ENCODE measurements around the gene QRICH2.
"Not testable (repeated sequence)": the region's sequence is repeated elsewhere in the genome, so short reads cannot be mapped to it uniquely, and the experiment has no call there.

Gene QRICH2

DNA sequence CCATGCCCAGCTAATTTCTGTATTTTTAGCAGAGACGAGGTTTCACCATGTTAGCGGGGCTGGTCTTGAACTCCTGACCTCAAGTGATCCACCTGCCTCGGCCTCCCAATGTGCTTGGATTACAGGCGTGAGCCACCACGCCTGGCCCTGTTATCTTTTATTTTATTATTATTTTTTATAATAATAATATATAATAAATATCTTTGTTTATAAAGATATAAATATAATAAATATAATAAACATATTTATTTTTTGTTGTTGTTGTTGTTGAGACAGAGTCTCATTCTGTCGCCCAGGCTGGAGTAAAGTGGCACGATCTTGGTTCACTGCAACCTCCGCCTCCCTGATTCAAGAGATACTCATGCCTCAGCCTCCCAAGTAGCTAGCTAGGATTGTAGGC, 60.8 kb downstream of the QRICH2 start:
- DNase-seq (ENCODE audit: low spot score) = no peak

DNA sequence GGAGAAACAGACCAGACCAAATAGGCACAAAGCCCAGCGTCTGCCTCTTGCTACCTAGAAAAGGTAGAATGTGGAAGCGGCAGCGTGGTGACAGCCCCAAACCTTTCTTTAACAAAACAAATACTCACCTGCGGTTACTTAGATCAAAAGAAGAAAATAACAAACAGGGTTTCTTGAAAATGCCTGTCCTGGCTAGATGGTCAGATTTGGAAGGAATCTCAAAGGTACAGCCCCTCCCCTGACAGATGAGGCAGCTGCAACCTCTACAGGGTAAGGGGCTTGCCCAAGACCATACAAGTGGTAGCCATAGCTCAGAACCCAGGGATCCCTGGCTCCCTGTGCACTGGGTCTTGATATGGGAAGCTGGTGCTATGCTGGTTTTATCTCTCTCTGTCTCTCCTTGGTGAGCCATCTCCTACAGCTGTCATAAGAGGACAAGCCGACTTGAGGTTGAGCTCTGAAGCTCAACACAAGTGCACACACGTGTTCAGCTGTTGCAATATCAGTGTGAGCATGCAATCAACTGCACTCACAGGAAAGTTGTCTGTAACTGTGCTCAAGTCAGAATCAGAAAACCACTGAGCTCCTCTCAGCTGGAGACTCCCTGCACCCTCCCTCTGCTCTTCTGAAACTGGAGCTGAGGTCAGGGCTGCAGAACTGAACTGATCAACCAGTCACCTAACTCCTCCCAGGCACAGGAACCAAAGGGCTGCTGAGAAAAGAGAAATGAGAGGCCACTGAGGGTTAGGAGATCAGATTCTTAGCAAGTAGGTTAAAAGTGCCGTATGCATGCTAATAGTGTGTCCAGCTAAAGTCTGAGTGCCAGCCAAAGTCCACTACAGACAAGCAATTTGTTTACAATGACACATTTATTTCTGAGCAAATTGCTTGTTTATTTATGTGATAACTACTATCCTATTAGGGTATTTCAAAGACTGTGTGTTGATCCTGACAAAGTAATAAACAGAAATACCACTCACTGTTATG, 61.7 kb downstream of the QRICH2 start:
- no peak for DNase-seq (ENCODE audit: low spot score)

DNA sequence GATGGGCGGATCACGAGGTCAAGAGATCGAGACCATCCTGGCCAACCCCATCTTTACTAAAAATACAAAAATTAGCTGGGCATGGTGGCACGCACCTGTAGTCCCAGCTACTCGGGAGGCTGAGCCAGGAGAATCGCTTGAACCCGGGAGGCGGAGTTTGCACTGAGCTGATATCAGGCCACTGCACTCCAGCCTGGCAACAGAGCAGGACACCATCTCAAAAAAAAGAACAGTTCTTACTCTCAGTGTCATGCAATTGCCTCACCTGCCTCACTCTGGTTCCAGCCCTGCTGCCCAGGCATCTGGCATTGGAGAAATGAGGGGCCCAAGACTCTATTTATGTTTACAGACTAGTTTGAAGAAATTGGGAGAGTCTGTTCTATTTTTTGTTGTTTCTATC, 63.4 kb downstream of the QRICH2 start:
- DNase-seq (ENCODE audit: low spot score) = not testable (repeated sequence)

DNA sequence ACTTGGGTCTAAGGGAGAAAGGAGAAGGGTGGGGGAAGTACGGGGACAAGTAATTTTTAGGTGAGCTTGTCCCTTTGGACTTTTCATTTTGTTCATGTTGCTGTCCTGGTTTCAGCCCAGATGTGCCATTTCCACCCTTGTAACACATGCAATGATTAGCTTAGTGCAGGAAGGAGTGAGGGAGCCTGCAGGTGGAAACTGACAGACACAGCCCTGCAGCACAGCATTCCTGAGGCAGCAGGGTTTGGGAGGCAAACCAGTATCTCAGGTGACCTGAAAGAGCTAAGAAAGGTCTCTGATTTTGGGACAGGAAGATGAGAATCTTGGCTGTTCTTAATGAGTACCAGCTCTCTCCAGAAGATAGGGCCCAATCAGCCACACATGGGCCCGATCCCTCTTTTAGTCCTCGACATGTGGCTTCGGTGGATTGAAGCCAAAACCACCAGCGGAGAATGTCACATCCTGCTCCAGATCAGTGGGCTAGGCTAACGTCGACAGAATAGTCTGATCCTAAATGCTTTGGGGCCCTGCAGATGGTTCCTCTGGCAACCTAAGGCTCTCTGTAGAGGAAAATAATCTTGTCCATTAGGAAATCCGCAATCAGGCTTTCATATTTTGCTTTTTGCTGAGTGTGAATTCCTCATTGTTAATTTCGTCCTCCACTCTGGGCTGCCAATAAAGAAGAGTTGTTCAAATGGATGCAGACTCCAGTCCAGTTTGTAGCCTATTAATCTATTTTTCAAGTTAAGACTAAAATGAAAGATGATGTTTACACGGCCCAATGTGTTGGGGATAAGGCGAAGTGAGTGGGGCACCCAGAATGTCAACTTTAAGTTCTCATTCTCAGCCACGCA, 64.0 kb downstream of the QRICH2 start:
- DNase-seq (ENCODE audit: low spot score) = no peak

DNA sequence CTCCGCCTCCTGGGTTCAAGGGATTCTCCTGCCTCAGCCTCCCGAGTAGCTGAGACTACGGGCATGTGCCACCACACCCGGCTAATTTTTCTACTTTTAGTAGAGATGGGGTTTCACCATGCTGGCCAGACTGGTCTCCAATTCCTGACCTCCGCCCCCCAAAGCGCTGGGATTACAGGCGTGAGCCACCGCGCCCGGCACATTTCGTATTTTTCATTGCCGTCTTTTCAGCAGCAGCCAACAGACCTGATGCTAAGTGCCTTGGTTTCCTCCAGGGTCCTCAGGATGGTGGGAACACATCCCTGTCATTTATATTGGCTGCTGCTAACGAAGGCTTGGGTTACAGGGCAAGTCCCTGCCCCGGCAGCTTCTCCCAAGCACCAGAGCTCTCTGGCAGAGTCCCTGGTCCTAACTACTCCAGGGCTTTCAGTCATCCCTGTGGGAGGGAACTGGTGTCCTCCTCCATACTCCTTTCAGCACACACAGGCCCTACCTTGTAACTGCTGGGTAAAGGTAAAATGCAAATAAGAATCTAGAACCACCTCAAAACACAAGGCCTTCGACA, 66.3 kb downstream of the QRICH2 start:
- no peak for DNase-seq (ENCODE audit: low spot score)

DNA sequence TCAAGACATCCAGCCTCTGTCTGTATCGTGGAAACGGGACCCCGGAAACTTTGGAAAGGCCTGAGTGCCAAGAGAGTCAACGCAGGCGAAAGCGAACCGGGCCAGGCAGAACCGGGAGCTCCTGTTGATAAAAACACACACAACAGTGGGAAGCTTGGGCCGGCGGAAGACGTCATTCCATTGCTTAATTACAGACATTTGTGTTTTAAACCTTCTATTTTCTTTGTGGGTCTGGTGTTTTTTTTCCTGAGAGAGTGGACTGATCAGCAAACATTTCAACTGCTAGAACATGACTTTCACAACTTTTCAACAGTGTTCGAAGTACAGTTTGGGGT, 66.9 kb downstream of the QRICH2 start:
- DNase-seq (ENCODE audit: low spot score) = no peak

DNA sequence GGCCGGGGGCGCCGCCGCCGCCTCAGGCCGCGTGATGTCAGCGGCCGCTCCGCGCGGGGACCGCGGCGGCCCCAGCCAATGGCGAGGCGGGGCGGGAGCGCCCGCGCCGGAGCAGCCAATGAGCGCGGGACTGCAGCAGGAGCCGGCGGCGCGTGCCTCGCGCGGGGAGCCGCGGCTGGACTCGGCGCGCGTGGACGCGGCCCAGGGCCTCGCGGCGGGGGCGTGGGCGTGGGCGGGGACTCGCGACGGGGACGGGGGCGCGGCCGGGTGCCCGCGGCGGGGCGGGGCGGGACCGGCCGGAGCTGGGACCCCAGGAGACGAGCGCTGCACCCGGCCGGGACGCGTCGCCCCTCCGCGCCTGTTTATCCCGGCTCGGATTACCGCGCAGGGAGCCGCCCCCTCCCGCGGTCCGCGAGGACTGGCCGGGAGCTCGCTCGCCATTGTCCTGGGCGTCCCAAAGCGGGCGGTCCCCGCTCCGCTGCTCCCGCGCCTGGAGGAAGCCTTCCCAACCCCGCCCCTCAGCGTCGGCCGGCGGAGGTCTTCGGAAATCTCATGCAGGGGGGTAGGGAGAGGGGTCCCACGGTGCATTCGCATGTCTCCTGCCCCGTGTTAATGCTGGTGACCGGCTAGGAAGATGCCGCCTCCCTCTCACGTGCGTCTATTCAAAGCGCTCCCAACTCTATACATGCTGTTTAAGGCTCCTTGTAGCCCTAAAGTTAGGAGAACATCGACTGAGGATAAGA, 67.4 kb downstream of the QRICH2 start, which contains the start of gene RNF157:
RNF157 (minus strand) TSS at position 33 of the 743 bp plus-strand sequence. CDS start 253 bp downstream, outside the sequence.
- peak; percentile 76 for DNase-seq (ENCODE audit: low spot score)

DNA sequence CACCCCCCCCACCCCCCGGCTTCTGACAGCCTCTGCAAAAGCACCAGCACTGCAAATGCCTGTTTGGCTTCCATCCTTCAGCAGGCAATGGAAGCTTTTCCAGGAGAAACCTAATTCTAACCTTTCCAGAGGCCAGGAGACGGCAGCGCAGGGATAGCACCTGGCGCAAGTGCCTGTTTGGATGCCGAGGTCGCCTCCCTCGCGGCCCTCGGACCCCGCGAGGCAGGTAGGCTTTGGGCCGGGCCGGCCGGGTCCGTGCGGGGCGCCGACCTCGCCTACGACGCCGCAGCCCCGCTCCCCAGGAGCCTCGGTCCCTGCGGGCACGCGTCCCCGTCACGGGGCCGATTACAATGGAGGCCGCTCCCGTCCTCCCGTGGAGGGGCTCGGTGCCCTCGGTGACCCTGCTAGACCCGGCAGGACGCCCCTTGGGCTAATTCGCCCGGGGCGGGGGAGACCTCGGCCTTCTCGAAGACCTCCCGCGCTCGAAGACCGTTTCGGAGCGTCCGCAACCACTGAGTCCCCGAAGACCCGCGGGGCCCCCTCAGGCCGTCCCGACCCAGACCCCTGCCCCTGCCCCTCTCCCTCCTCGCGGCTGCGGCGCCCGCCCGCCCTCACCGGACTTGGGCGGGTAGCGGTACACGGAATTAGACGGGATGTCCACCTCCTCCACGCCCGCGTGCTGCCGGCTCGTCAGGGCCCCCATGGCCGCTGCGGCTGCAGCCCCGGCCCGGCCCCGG, 68.4 kb downstream of the QRICH2 start:
- DNase-seq (ENCODE audit: low spot score) = no peak

DNA sequence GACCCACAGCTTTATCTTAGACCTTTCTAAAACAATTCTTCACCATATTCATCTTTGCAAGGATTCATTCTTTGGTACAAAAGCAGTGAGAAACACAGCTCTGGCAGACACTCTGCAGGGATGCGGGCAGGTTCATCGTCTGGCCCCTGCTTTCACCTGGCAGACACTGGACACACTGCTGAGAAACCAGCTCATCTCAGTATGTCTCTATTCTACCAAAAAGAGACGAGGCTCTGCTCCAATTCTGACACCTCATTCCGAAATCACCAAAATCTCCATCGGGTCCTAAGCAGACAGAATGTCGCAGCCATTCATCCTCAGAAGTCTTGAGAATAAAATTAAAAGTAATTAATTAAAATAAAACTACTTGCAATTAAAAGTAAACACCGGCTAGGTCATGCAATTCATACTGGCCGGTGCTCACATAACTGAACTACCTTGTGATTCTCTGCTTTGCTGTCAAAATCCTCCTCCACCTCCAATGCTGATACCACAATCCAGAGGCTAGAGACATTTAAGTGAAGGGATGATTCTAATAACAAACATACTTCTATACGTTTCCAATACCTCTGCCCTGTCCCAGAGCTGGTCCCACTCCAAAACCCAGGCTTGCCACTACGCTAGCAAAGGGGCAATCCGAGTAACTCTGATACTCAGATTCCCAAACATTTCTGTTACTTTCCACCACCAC, 69.1 kb downstream of the QRICH2 start:
- DNase-seq (ENCODE audit: low spot score) = no peak

DNA sequence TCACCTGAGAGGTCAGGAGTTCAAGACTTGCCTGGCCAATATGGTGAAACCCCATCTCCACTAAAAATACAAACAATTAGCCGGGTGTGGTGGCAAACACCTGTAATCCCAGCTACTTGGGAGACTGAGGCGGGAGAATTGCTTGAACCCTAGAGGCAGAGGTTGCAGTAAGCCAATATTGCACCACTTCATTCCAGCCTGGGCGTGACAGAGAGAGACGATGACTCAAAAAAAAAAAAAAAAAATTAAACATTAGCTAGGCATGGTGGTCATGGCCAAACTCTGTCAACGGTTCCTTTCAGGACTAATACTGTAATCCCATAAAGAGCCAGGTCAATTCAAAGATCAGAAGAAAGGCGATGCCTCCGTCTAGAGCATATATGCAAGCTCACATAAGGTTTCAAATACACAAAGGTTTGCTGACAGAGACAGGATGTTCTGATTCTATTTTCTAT, 70.2 kb downstream of the QRICH2 start:
- DNase-seq (ENCODE audit: low spot score) = no peak

DNA sequence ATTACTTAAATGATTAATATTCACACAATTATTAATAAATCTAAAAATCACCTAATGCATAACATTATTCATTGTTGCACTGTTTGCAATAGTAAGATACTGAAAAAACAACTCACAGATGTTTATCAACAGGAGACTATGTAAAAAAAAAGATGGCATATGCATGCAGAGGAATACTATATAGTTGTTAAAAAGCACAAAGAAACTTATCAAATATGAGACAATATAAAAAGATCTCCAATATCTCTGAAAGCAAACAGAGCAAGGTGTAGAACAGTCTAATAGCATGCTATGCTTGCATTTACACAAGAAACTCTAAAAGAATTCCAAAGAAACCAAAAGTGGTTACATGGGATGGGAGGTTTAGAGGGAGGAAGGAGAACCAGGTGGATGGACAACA, 71.5 kb downstream of the QRICH2 start:
- DNase-seq (ENCODE audit: low spot score) = no peak

DNA sequence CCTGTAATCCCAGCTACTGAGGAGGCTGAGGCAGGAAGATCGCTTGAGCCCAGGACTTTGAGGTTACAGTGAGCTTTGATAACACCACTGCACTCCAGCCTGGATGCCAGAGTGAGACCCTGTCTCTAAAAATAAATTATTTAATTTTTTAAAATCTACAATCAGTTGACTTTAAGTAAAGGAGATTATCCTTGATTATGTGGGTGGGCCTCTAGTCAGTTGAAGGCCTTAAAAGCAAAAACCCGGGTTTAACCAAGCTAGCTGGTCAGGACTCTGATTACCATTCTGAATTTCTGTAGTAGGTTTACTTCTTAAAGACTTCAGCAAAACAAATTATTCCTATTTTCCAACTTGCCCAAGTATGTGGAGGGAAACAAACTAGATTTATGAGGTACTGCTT, 72.2 kb downstream of the QRICH2 start:
- DNase-seq (ENCODE audit: low spot score) = no peak

DNA sequence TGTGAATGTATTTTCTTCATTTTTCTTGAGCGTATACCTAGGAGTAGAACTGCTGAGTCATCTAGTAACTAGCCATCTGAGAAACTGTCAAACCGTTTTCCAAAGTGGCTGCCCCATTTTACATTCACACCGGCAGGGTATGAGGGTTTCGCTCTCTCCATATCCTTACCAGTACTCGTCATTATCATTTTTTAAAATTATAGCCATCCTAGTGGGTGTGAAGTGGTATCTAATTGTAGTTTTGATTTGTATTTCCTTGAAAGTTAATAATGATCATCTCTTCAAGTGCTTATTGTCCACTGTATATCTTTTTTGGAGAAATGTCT, 73.8 kb downstream of the QRICH2 start:
- no peak for DNase-seq (ENCODE audit: low spot score)

DNA sequence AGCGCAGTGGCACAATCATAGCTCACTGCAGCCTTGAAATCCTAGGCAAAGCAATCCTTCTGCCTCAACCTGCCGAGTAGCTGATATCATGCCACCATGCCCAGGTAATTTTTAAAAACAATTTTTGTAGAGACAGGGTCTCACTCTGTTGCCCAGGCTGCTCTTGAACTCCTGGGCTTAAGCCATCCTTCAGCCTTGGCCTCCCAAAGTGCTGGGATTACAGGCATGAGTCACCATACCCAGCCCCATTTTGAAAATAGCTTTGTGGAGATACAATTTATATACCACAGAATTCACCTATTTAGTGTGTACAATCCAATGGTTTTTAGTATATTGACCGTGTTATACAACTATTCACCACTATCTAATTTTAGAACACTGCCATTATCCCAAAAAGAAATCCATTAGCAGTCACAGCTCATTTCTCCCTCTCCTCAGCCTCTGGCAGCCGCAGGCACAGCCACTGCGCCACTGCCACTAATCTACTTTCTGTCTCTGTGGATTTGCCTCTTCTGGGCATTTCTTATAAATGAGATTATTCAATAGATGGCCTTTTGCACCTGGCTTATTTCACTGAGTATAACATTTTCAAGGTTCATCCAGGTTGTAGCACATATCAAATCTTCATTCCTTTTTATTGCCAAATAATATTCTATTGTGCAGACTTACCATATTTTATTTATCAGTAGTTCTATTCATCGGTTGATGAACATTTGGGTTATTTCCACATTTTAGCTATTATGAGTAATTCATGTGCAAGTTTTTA, 74.3 kb downstream of the QRICH2 start:
- DNase-seq (ENCODE audit: low spot score) = no peak

DNA sequence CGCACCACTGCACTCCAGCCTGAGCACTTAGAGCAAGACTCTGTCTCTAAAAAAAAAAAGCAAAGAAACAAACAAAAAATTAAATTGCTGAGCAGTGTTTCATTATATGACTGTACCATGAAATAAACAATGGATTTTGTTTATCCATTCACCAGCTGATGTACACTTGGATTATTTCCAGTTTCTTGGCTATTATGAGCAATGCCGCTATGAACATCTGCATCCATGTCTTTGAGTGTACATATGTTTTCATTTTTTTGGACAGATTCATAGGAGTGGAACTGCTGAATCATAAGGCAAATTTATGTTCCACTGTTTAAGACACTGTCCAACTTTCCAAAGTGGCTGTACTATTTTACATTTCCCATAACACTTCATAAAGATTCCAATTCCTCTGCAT, 75.7 kb downstream of the QRICH2 start:
- DNase-seq (ENCODE audit: low spot score) = no peak

DNA sequence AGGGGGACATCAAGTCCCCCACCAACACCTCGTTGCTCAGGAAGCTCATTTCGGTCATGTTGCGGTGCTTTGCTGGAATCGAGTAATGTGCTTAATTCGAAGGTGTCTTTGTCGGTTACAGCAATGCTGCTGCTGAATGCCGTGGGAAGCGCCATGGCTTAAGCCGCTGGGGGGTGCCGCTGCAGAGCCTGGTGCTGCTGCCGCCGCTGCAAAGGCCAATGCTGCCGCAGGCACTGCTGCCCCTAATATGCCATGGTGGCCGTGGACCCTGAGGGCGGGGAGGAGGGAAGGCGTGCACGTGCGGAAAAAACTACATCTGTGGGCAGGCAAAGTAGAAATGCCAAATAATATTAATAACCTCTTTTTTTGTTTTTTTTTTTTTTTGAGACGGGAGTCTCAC, 81.3 kb downstream of the QRICH2 start:
- not testable (repeated sequence) for DNase-seq (ENCODE audit: low spot score)

DNA sequence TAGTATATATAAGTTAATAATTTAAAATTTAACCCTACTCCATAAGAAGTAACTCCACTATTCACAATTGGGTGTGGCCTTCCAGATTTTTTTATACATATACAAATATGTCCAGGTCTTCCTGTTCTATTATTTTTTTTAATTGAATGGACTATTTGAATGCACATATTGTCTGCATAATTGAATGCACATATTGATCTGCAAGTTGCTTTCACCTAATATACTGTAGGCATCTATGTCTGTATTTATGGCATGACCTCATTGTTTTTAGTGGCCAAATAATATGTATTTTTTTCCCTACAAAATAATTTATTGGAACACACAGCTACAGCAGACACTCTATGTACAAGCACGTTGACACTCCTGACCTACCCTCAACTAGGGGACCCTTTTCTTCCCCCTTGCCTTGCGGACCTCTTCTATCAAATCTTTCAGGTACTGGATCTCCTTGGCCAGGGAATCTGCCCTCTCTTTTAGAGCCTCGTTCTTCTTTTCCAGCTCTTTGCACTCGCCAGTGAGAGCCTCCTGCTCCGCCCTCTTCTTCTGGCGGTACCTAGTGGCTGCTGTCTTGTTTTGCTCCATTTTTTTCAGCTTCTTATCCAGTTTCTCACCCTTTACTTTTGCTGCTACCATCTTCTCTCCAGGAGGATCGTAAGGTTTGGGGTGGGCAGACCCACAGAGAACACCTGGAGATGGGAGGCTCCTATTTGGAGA, 82.5 kb downstream of the QRICH2 start:
- DNase-seq (ENCODE audit: low spot score) = not testable (repeated sequence)

Data from HuH-7.5 (cell line).